B cell (primary cell): Measurements from ENCODE around the gene CENPO. TPM values are rescaled to one million over a fixed set of nuclear protein-coding genes. Genes with fewer than 3 reads are reported as not detected.
"Not testable (repeated sequence)": the region's sequence is repeated elsewhere in the genome, so short reads cannot be mapped to it uniquely, and the experiment has no call there.

Experiments
- ATAC-seq: fragments of 200-7000 bp; cut with Tn5 transposase; one replicate; pipeline ENCODE4 v1.10.0; 2021; ENCODE audit warnings: low read depth, mild to moderate bottlenecking, moderate number of reproducible peaks, moderate library complexity
- CTCF ChIA-PET: fragments of 350-600 bp; sonication (Branson Sonifier 250); formaldehyde crosslinking; loops from one replicate; lab custom pipeline; 2021; ENCODE audit warnings: antibody characterized with exemption, inconsistent platforms; lab: Charles Lee
- POLR2A ChIA-PET: fragments of 350-600 bp; sonication (Branson Sonifier 250); formaldehyde crosslinking; loops from one replicate; lab custom pipeline; 2021; ENCODE audit warnings: antibody characterized with exemption; lab: Charles Lee
- DNase-seq: peaks from one replicate; pipeline ENCODE4 v3.0.0; 2013
- H2AFZ ChIP-seq: 2 replicates; pipeline ENCODE4 v1.6.1; 2012; ENCODE audit warnings: mild to moderate bottlenecking, low read depth, low read length; ENCODE audit not compliant: insufficient read depth, poor library complexity, severe bottlenecking
- H3K27ac ChIP-seq, 2 donors: 1 replicate in 1 of 2; 2 replicates in 1 of 2; pipeline ENCODE4 v1.5.1; 2012 to 2013; ENCODE audit warnings: low read length in 2 of 2, mild to moderate bottlenecking in 2 of 2, moderate library complexity in 1 of 2
- H3K27me3 ChIP-seq, 4 experiments: fragments of 200-600 bp in 1 of 4; sonication (generic) in 1 of 4; replicated peaks in 1 of 4; 1 replicate in 2 of 4; 2 replicates in 2 of 4; pipeline versions ENCODE4 v1.6.1 to v1.7.0; 2013 to 2016; ENCODE audit warnings: low read length in 3 of 4, mild to moderate bottlenecking in 2 of 4, mixed read lengths in 1 of 4, moderate library complexity in 1 of 4; ENCODE audit not compliant: insufficient read depth in 4 of 4, control insufficient read depth in 3 of 4; ENCODE audit errors: control extremely low read depth in 1 of 4
- H3K36me3 ChIP-seq, 2 experiments: replicated peaks in 1 of 2; 1 replicate in 1 of 2; 2 replicates in 1 of 2; pipeline versions ENCODE4 v1.6.1 to v1.7.1; 2013; ENCODE audit warnings: low read length in 1 of 2; ENCODE audit not compliant: insufficient read depth in 2 of 2, control insufficient read depth in 1 of 2; ENCODE audit errors: control extremely low read depth in 1 of 2, extremely low read depth in 1 of 2
- H3K4me1 ChIP-seq, 2 donors: fragments of 200-600 bp in 1 of 2; sonication (generic) in 1 of 2; 1 replicate in 1 of 2; 2 replicates in 1 of 2; pipeline versions ENCODE4 v1.5.1 to v1.6.1; 2013 to 2017; ENCODE audit warnings: low read length in 2 of 2; ENCODE audit not compliant: control insufficient read depth in 2 of 2, insufficient read depth in 2 of 2
- H3K4me2 ChIP-seq: replicated peaks from 2 replicates; pipeline ENCODE3; 2012; ENCODE audit warnings: mild to moderate bottlenecking, low read depth, low read length; ENCODE audit not compliant: poor library complexity, severe bottlenecking
- H3K4me3 ChIP-seq, 5 experiments: fragments of 200-600 bp in 1 of 5; sonication (generic) in 1 of 5; 1 replicate in 3 of 5; 2 replicates in 2 of 5; pipeline versions ENCODE4 v1.5.1 to v1.7.0; 2011 to 2016; ENCODE audit warnings: low read length in 4 of 5, mild to moderate bottlenecking in 4 of 5, low read depth in 2 of 5, control low read depth in 1 of 5, moderate library complexity in 1 of 5; ENCODE audit not compliant: insufficient read depth in 1 of 5; ENCODE audit errors: control extremely low read depth in 1 of 5, extremely low read depth in 1 of 5
- H3K79me2 ChIP-seq: fragments of 200-600 bp; sonication (generic); one replicate; pipeline ENCODE4 v1.6.0; 2016; ENCODE audit warnings: low read length; ENCODE audit not compliant: control insufficient read depth, insufficient read depth
- H3K9ac ChIP-seq: fragments of 200-600 bp; sonication (generic); 2 replicates; pipeline ENCODE4 v1.6.1; 2017; ENCODE audit warnings: mild to moderate bottlenecking, low read length, moderate library complexity
- H3K9me3 ChIP-seq, 3 donors: one replicate each; pipeline versions ENCODE4 v1.6.1 to v1.7.1; 2013; ENCODE audit warnings: low read length in 2 of 3; ENCODE audit not compliant: control insufficient read depth in 2 of 3, insufficient read depth in 1 of 3; ENCODE audit errors: control extremely low read depth in 1 of 3
- H4K20me1 ChIP-seq: 2 replicates; pipeline ENCODE4 v1.6.0; 2012; ENCODE audit warnings: mild to moderate bottlenecking, low read length; ENCODE audit not compliant: insufficient read depth, control insufficient read depth, poor library complexity, severe bottlenecking
- H3K27ac Mint-ChIP-seq: one replicate; pipeline ENCODE4 v1.8.0; 2021; ENCODE audit warnings: mixed read lengths
- H3K27me3 Mint-ChIP-seq: one replicate; pipeline ENCODE4 v1.8.0; 2021; ENCODE audit warnings: mixed read lengths
- H3K4me1 Mint-ChIP-seq: one replicate; pipeline ENCODE4 v1.8.0; 2021; ENCODE audit warnings: mixed read lengths
- H3K4me3 Mint-ChIP-seq: one replicate; pipeline ENCODE4 v1.8.0; 2021; ENCODE audit warnings: mixed read lengths
- H3K9me3 Mint-ChIP-seq: one replicate; pipeline ENCODE4 v1.8.0; 2022; ENCODE audit warnings: mixed read lengths; ENCODE audit not compliant: insufficient read depth
- EZH2 ChIP-seq: IDR thresholded peaks from 2 replicates; pipeline ENCODE4 v1.6.1; 2012; ENCODE audit warnings: borderline replicate concordance, low read depth, mild to moderate bottlenecking, moderate library complexity, low read length; ENCODE audit not compliant: insufficient read depth, poor library complexity, severe bottlenecking
- WGBS: methylation state at CpG from one replicate; pipeline ENCODE4 v1.1.5; 2013; ENCODE audit warnings: missing lambda C conversion rate; ENCODE audit not compliant: insufficient coverage; 5-methylcytosine and 5-hydroxymethylcytosine counted together
- intact Hi-C: fragments of 100-400 bp; cut with micrococcal nuclease; formaldehyde crosslinking; loops from one replicate; pipeline ENCODE4 v1.10.0; 2022
- polyA plus RNA-seq: library from polyadenylated mRNA; depleted of rRNA; stranded (reverse); fragments of >200 nt; gene quantifications from 2 replicates; pipeline ENCODE4 v1.2.3, GENCODE V29; 2012
- total RNA-seq, 2 donors: library from RNA; stranded (reverse); fragments of 120-200 nt in 1 of 2; gene quantifications; 1 replicate in 1 of 2; 2 replicates in 1 of 2; pipeline versions ENCODE4 v1.2.3 to v1.2.4, GENCODE V29; 2013 to 2022
- TF ChIP-seq, protein P1 (sequence below): fragments of 200-600 bp; IDR thresholded peaks from one replicate; pipeline ENCODE4 v1.8.0; 2022; ENCODE audit warnings: antibody characterized with exemption, mild to moderate bottlenecking

Gene CENPO
- total and polyA plus RNA-seq, 2 donors (not counting 1 experiment from before 2014, with no cell fraction given) = 4.5 to 10.4 TPM

DNA sequence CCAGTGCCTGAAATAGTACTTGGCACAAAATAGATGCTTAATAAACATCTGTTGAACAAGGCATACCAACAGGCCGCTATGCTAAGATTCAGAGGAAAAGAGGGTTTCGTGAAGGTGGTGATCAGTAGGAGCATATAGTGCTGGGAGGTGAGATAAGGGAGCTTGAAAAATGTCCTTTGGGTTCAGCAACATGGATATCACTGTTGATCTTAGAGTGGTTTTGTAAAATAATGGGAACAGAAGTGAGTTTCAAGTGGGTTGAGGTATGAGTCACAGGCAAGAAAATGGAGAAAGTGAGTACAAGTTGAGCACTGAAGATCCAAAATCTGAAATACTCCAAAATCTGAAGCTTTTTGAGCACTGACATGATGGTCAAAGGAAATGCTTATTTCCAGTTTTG is 4.4 kb downstream of the CENPO start:
- peaks cover 41% of the 10 kb centered on the region for H3K79me2 ChIP-seq
- ChIA-PET CTCF (no interaction called here), POLR2A (interaction anchor here (0.6 kb wide), 1 partner anchor 95 kb away, joined by 11 read pairs; no protein-coding TSS in a partner anchor)
- H2AFZ ChIP-seq = no peak overlapping the region
- no peaks in the 10 kb centered on the region for H3K27me3 ChIP-seq
- no peak overlapping the region for H3K4me3 ChIP-seq
- no peaks in the 10 kb centered on the region for H3K9me3 ChIP-seq
- DNase-seq = no peak
- H4K20me1 ChIP-seq = no peaks in the 10 kb centered on the region
- intact Hi-C loops = no loop called here
- H3K4me2 ChIP-seq = no peak overlapping the region
- no peak for ATAC-seq
- Mint-ChIP-seq H3K27me3 (no peaks in the 10 kb centered on the region), H3K4me1 (peaks cover 14% of the 10 kb centered on the region), H3K9me3 (no peaks in the 10 kb centered on the region), H3K4me3 (no peak overlapping the region), H3K27ac (no peak overlapping the region)
- peaks cover 5 to 8% of the 10 kb centered on the region in 2 donors for H3K4me1 ChIP-seq
- WGBS = 100% methylated on average over 2 of the region's 2 CpGs
- no peak overlapping the region for H3K27ac ChIP-seq
- no peak for TF ChIP-seq EZH2
- TF ChIP-seq, protein P1, sequence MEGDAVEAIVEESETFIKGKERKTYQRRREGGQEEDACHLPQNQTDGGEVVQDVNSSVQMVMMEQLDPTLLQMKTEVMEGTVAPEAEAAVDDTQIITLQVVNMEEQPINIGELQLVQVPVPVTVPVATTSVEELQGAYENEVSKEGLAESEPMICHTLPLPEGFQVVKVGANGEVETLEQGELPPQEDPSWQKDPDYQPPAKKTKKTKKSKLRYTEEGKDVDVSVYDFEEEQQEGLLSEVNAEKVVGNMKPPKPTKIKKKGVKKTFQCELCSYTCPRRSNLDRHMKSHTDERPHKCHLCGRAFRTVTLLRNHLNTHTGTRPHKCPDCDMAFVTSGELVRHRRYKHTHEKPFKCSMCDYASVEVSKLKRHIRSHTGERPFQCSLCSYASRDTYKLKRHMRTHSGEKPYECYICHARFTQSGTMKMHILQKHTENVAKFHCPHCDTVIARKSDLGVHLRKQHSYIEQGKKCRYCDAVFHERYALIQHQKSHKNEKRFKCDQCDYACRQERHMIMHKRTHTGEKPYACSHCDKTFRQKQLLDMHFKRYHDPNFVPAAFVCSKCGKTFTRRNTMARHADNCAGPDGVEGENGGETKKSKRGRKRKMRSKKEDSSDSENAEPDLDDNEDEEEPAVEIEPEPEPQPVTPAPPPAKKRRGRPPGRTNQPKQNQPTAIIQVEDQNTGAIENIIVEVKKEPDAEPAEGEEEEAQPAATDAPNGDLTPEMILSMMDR = no peak
- H3K9ac ChIP-seq = no peak overlapping the region
- peaks cover 0 to 3% of the 10 kb centered on the region in 2 experiments for H3K36me3 ChIP-seq

DNA sequence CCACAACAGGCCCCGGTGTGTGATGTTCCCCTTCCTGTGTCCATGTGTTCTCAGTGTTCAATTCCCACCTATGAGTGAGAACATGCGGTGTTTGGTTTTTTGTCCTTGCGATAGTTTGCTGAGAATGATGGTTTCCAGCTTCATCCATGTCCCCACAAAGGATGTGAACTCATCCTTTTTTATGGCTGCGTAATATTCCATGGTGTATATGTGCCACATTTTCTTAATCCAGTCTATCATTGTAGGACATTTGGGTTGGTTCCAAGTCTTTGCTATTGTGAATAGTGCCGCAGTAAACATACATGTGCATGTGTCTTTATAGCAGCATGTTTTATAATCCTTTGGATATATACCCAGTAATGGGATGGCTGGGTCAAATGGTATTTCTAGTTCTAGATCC is 7.3 kb downstream of the CENPO start:
- H3K9me3 ChIP-seq, H3K27ac Mint-ChIP-seq, CTCF ChIA-PET, H2AFZ ChIP-seq, H4K20me1 ChIP-seq, H3K4me1 Mint-ChIP-seq, ATAC-seq, intact Hi-C loops, POLR2A ChIA-PET, H3K4me3 Mint-ChIP-seq, DNase-seq, H3K36me3 ChIP-seq, H3K9me3 Mint-ChIP-seq, H3K27ac ChIP-seq, H3K9ac ChIP-seq, H3K27me3 ChIP-seq, H3K4me1 ChIP-seq, H3K4me2 ChIP-seq, H3K4me3 ChIP-seq, H3K27me3 Mint-ChIP-seq: not testable (repeated sequence)
- no CpG with 5 or more reads among the region's 5 CpGs for WGBS
- peaks cover 21% of the 10 kb centered on the region for H3K79me2 ChIP-seq

DNA sequence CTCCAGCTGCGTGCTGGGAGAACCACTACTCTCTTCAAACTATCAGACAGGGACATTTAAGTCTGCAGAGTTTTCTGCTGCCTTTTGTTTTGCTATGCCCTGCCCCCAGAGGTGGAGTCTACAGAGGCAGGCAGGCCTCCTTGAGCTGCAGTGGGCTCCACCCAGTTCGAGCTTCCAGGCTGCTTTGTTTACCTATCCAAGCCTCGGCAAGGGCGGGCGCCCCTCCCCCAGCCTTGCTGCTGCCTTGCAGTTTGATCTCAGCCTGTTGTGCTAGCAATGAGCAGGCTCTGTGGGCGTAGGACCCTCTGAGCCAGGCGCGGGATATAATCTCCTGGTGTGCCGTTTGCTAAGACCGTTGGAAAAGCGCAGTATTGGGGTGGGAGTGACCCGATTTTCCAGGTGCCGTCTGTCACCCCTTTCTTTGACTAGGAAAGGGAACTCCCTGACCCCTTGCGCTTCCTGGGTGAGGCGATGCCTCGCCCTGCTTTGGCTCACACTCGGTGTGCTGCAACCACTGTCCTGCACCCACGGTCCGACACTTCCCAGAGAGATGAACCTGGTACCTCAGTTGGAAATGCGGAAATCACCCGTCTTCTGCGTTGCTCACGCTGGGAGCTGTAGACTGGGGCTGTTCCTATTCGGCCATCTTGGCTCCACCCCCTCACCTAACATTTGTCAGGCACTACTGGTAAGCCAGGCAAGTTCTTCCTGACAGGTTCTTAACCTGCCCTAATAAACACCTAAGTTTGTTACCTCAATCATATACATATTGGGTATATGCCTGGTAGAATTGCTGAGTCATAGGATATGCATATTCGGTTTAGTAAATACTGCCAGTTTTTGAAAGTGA is 12.8 kb downstream of the CENPO start:
- H3K4me1 ChIP-seq, H3K4me3 Mint-ChIP-seq, H3K9me3 ChIP-seq, H3K4me3 ChIP-seq, H3K4me1 Mint-ChIP-seq, H3K36me3 ChIP-seq, intact Hi-C loops, H4K20me1 ChIP-seq, H3K9ac ChIP-seq, ATAC-seq, H3K4me2 ChIP-seq, H3K27me3 ChIP-seq, H3K79me2 ChIP-seq, H3K27ac ChIP-seq, H3K27me3 Mint-ChIP-seq, H3K9me3 Mint-ChIP-seq, POLR2A ChIA-PET, DNase-seq, H2AFZ ChIP-seq, H3K27ac Mint-ChIP-seq: not testable (repeated sequence)
- WGBS = 95% methylated on average over 23 of the region's 25 CpGs
- CTCF ChIA-PET = interaction anchor here (0.8 kb wide), 1 partner anchor 22 kb away, joined by 3 read pairs; no protein-coding TSS in a partner anchor
